Measurements from ENCODE around the gene ACBD3.
A peak's percentile ranks its signal among the peaks of the same experiment; 100 is the strongest.

The ACBD3 gene

DNA sequence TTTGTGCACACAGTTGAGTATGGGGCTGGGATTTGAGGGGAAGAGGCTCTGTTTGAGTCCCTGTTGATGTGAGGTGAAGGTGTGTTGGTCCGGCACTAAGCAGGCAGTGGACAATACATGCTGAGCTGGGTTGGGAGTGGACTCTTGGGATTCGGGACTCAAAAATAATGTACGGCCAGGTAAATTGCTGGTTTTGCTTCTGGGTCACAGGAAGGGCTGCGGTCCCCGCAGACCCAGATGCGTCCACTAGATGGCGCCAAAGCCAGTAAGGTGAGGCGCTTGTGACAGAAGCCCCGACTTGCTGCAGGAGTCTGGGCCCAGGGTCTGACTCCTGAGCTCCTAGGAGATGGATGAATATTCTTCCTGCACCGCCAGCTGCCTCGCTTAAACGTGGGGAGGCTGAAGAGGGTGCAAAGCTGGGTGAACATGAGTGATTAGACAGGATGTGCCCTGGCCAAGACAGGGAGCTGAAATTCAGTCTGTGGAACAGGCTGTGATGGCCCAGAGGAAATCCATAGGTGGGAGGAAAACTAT, 61.4 kb downstream of the ACBD3 start:
- no peaks in the 10 kb centered on the region for H3K9me2 ChIP-seq (replicated peaks; ENCODE audit: insufficient read depth, low read length)
- no peaks in the 10 kb centered on the region for H3K36me3 ChIP-seq (replicated peaks; ENCODE audit: insufficient read depth, low read length)
- peak overlapping the region; percentile 20; the same call in 1 of the 2 replicates for H3K27ac ChIP-seq (ENCODE audit: low read length)
- peak overlapping the region; percentile 88 for H3K4me2 ChIP-seq (ENCODE audit: low read depth, low read length)
- no peaks in the 10 kb centered on the region for H3K27me3 ChIP-seq (replicated peaks; ENCODE audit: insufficient read depth, low read length)
- H3K4me1 ChIP-seq (ENCODE audit: low read length), result peaks cover 54% of the 10 kb centered on the region
- peak; percentile 93 for DNase-seq
- H2AFZ ChIP-seq (ENCODE audit: low read length), result peak overlapping the region; percentile 90
- H3K4me3 ChIP-seq (ENCODE audit: low read length), result peak overlapping the region; percentile 38
- TF ChIP-seq EZH2 (optimal IDR thresholded peaks at IDR 0.05; ENCODE audit: low read depth, low read length) (no peak), EZH2phosphoT487 (IDR thresholded peaks at IDR 0.05; ENCODE audit: low read length) (no peak)
- TF ChIP-seq, protein P1, sequence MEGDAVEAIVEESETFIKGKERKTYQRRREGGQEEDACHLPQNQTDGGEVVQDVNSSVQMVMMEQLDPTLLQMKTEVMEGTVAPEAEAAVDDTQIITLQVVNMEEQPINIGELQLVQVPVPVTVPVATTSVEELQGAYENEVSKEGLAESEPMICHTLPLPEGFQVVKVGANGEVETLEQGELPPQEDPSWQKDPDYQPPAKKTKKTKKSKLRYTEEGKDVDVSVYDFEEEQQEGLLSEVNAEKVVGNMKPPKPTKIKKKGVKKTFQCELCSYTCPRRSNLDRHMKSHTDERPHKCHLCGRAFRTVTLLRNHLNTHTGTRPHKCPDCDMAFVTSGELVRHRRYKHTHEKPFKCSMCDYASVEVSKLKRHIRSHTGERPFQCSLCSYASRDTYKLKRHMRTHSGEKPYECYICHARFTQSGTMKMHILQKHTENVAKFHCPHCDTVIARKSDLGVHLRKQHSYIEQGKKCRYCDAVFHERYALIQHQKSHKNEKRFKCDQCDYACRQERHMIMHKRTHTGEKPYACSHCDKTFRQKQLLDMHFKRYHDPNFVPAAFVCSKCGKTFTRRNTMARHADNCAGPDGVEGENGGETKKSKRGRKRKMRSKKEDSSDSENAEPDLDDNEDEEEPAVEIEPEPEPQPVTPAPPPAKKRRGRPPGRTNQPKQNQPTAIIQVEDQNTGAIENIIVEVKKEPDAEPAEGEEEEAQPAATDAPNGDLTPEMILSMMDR (IDR thresholded peaks at IDR 0.05; ENCODE audit: low read length), result peak; percentile 99
- no peaks in the 10 kb centered on the region for H3K79me2 ChIP-seq (ENCODE audit: low read length)
- H4K20me1 ChIP-seq (ENCODE audit: insufficient read depth, low read length), result no peaks in the 10 kb centered on the region
- no peaks in the 10 kb centered on the region for H3K9me3 ChIP-seq (replicated peaks; ENCODE audit: insufficient read depth, low read length)
- H3F3A ChIP-seq (ENCODE audit: insufficient read depth, low read length), result peaks cover 53% of the 10 kb centered on the region
- peak overlapping the region; percentile 35; the same call in 1 of the 2 replicates for H3K9ac ChIP-seq (ENCODE audit: low read length)

GRCh38 chr1:226123591-226124471, 62.7 kb downstream of the ACBD3 start:
- H3K79me2 ChIP-seq (ENCODE audit: low read length), result no peaks in the 10 kb centered on the region
- no peaks in the 10 kb centered on the region for H3K36me3 ChIP-seq (replicated peaks; ENCODE audit: insufficient read depth, low read length)
- no peaks in the 10 kb centered on the region for H3K9me2 ChIP-seq (replicated peaks; ENCODE audit: insufficient read depth, low read length)
- TF ChIP-seq, protein P1 (IDR thresholded peaks at IDR 0.05; ENCODE audit: low read length), result no peak
- TF ChIP-seq EZH2 (optimal IDR thresholded peaks at IDR 0.05; ENCODE audit: low read depth, low read length), result no peak
- TF ChIP-seq EZH2phosphoT487 (IDR thresholded peaks at IDR 0.05; ENCODE audit: low read length), result no peak
- peaks cover 50% of the 10 kb centered on the region for H3K4me1 ChIP-seq (ENCODE audit: low read length)
- 0 out of 2 replicates have a peak overlapping the region, but pooled peaks have one; percentile 84 for H3K4me3 ChIP-seq (ENCODE audit: low read length)
- H3K27ac ChIP-seq (ENCODE audit: low read length), result peak overlapping the region; percentile 96; the same call in 1 of the 2 replicates
- peak overlapping the region; percentile 97; the same call in 1 of the 2 replicates for H3K9ac ChIP-seq (ENCODE audit: low read length)
- H3F3A ChIP-seq (ENCODE audit: insufficient read depth, low read length), result peaks cover 53% of the 10 kb centered on the region
- no peaks in the 10 kb centered on the region for H3K27me3 ChIP-seq (replicated peaks; ENCODE audit: insufficient read depth, low read length)
- H3K9me3 ChIP-seq (replicated peaks; ENCODE audit: insufficient read depth, low read length), result no peaks in the 10 kb centered on the region
- peak overlapping the region; percentile 90 for H2AFZ ChIP-seq (ENCODE audit: low read length)
- no peak for DNase-seq
- H4K20me1 ChIP-seq (ENCODE audit: insufficient read depth, low read length), result no peaks in the 10 kb centered on the region
- H3K4me2 ChIP-seq (ENCODE audit: low read depth, low read length), result peak overlapping the region; percentile 96

DNA sequence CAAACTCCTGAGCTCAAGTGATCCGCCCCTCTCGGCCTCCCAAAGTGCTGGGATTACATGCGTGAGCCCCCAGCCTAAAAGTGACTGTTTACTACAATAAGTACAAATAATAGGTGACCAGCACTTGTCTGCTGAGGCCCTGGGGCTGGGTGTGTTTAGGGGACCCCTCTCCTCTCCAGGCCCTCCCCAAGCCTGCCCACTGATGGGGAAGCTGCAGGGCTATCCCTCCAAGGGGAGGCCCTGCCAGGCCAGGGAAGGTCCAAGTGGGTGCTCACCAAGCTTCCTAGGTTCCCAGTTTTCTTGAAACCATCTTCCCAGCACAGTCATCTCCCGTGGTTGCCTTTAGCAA, 63.4 kb downstream of the ACBD3 start:
- H2AFZ ChIP-seq (ENCODE audit: low read length), result 0 out of 2 replicates have a peak overlapping the region, but pooled peaks have one; percentile 5
- no peaks in the 10 kb centered on the region for H3K9me2 ChIP-seq (replicated peaks; ENCODE audit: insufficient read depth, low read length)
- TF ChIP-seq EZH2 (optimal IDR thresholded peaks at IDR 0.05; ENCODE audit: low read depth, low read length), result no peak
- TF ChIP-seq EZH2phosphoT487 (IDR thresholded peaks at IDR 0.05; ENCODE audit: low read length), result no peak
- TF ChIP-seq, protein P1 (IDR thresholded peaks at IDR 0.05; ENCODE audit: low read length), result no peak
- H3K4me3 ChIP-seq (ENCODE audit: low read length), result peak overlapping the region; percentile 84; the same call in 1 of the 2 replicates
- no peak for DNase-seq
- H3K27ac ChIP-seq (ENCODE audit: low read length), result peak overlapping the region; percentile 96; the same call in 1 of the 2 replicates
- no peaks in the 10 kb centered on the region for H3K27me3 ChIP-seq (replicated peaks; ENCODE audit: insufficient read depth, low read length)
- H3K9ac ChIP-seq (ENCODE audit: low read length), result peak overlapping the region; percentile 97; the same call in 1 of the 2 replicates
- H3F3A ChIP-seq (ENCODE audit: insufficient read depth, low read length), result peaks cover 47% of the 10 kb centered on the region
- H3K36me3 ChIP-seq (replicated peaks; ENCODE audit: insufficient read depth, low read length), result no peaks in the 10 kb centered on the region
- H3K4me2 ChIP-seq (ENCODE audit: low read depth, low read length), result peak overlapping the region; percentile 96
- no peaks in the 10 kb centered on the region for H3K9me3 ChIP-seq (replicated peaks; ENCODE audit: insufficient read depth, low read length)
- H3K79me2 ChIP-seq (ENCODE audit: low read length), result no peaks in the 10 kb centered on the region
- H3K4me1 ChIP-seq (ENCODE audit: low read length), result peaks cover 44% of the 10 kb centered on the region
- H4K20me1 ChIP-seq (ENCODE audit: insufficient read depth, low read length), result no peaks in the 10 kb centered on the region
